Measurements from ENCODE around the gene SCLY.

Gene SCLY

DNA sequence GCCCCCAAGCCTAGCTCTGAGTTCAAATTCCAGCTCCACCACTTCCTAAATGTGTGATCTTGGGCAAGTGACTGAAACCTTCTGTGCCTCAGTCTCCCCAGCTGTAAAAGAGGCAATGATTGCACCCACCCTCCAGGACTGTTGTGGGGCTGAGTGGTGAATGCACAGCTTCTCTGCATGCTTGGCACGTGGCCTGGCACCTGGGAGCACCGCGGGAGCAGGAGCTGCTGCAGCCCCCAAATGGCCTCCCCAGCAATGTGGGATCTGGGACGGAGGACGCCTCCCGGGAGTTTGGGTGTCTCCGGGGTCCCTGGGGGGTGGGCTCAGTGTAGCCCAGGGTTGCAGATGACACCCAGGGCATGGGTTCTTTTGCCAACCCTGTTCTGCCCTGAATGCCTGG, 79.2 kb downstream of the SCLY start:
- DNase-seq (ENCODE audit: low read depth in 2 of 2), result no peak

DNA sequence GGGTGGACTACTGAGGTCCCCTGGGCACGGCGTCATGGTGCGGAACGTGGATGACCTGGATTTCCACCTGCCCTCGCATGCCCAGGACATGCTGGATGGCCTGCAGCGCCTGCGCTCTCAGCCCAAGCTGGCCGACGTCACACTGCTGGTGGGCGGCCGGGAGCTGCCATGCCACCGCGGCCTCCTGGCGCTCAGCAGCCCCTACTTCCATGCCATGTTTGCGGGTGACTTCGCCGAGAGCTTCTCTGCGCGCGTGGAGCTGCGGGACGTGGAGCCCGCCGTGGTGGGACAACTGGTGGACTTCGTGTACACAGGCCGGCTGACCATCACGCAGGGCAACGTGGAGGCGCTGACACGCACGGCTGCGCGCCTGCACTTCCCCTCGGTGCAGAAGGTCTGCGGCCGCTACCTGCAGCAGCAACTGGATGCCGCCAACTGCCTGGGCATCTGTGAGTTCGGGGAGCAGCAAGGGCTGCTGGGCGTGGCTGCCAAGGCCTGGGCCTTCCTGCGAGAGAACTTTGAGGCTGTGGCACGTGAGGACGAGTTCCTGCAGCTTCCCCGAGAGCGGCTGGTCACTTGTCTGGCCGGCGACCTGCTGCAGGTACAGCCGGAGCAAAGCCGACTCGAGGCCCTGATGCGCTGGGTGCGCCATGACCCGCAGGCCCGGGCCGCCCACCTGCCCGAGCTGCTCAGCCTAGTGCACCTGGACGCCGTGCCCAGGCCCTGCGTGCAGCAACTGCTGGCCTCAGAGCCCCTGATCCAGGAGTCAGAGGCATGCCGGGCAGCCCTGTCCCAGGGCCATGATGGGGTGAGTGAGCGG, 80.1 kb downstream of the SCLY start:
- no peak for DNase-seq (ENCODE audit: low read depth in 2 of 2)

DNA sequence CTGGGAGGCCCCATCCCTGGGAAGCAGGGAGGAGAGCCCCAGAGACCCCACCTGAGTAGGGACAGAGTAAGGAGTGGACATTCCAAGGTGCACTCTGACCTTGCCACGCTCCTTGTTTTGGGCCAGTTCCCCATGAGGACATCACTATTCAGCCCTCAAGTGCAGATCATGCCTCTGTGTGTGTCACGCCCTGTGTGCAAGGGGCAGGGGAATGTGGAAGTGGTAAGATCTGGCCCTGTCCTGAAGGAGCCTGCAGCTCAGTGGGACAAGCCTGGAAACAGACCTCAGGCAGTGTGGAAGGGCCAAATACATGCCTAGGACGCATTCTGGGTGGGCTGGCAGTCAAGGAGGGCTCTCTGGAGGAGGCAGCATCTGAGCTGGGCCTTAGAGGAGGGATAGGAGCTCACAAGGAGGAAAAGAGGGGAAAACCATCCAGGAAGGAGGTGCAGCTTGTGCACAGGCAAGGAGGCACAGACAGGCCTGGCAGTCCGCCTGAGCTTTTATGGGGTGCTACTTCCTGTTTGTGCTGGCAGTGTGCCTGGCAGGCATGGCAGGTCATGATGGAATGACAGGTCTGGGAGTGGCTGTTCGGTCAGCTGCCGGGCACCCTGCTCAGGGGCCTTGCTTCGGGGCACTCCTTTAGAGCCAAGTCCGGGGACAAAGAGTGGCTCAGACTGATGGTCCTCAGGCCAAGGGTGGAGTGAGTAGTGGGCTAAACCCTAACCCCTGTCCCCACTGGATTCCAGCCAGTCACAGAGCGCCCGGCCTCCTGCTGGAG, 80.9 kb downstream of the SCLY start:
- no peak for DNase-seq (ENCODE audit: low read depth in 2 of 2)

DNA sequence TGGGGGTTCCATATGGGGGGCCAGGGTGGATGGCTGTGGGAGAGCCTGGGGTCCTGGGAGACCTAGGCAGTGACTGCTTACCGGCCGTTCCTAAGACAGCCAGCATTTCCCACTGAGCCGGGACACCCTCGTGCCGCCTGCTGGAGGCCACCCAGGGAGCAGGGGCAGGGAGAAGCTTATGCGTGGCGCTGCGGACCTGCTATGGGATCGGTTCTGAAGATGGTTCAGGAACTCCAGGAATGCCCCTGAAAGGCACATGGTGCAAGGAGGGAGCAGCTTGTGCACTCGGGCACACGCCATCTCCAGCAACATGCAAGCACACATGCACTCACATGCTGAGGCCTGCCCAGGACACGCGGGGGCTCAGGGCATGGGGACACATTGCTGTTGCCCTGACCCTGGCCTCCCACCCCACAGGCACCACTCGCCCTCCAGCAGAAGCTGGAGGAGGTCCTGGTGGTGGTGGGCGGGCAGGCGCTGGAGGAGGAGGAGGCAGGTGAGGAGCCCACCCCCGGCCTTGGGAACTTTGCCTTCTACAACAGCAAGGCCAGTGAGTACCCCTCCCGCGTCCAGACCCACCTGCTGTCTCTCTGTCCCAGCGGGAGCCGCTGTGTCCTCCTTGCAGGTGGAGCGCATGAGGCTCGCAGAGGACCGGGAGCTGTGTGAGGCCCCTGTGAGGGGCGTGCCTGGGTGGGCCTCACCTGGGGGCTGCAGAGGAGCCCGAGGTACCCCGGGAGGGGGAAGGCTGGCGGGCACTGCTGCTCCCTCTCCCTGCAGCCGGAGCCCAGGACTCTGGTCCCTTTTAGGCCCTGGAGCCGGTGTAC, 81.8 kb downstream of the SCLY start:
- no peak for DNase-seq (ENCODE audit: low read depth in 2 of 2)

DNA sequence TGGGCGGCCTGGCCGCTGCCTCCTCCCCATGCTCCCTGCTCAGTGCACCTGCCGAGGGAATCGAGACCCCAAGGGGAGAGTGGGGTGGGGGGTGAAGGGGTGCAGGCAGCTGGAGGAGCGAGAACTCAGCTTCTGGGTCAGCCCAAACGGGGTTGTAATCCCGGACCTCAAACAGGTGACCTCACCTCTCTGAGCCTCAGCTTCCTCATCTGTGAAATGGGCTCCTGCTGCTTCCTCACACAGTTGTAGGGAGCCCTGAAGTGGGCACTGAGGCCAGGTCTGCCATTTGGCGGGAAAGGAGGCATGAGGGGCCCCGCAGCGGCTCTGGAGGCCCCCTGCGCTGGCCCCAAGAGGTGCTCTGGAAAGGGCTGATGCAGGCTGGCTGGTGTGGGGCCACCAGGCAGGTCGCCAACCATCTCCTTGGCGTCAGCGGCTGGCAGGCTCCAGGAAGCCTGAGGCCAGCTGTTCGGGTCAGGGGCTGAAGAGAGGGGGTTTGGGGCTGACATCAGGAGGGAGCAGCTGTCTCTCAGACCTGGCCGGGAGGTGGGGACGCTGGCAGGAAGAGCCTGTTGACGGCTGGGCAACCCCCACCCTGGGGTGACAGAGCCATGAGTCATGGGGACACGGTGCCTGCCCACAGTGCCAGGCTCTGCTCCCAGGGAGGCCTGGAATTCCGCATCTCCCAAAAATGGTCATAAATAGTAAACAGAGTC, 82.6 kb downstream of the SCLY start:
- DNase-seq (ENCODE audit: low read depth in 2 of 2), result no peak

DNA sequence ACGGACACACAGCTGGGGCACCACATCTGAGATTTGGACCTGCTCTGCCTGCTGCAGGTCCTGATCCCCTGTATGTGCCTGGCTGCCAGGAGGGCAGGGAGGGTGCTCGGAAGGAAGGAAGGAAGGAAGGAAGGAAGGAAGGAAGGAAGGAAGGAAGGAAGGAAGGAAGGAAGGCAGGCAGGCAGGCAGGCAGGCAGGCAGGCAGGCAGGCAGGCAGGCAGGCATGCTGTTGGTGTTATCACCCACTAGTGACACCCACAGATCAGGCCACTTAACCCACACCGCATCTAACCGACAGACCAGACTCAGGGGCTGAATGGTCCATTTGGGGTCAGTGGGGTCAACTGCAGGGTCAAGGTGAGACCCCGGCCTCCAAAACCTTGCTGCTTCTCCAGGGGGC, 83.5 kb downstream of the SCLY start:
- DNase-seq (ENCODE audit: low read depth in 2 of 2), result no peak

DNA sequence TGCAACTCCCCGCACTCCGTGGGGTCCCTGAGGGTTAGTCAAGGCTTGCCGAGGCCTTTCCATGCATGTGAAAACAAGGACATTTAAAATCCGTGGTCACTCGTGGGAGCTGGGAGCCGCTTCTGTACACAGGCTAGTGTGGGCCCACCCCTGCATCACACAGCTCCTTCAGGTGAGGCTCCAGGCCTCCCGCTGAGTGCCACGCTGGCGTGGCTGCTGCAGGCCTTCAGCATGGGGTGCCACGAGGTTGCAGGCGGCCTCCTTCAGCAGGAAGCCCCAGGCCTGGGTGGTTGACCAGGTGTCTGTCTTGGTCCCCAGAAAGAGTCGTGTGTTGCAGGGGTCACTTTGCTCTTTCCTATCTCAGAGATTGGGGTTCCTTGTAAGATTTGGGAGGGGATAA, 84.2 kb downstream of the SCLY start:
- DNase-seq (ENCODE audit: low read depth in 2 of 2), result no peak

DNA sequence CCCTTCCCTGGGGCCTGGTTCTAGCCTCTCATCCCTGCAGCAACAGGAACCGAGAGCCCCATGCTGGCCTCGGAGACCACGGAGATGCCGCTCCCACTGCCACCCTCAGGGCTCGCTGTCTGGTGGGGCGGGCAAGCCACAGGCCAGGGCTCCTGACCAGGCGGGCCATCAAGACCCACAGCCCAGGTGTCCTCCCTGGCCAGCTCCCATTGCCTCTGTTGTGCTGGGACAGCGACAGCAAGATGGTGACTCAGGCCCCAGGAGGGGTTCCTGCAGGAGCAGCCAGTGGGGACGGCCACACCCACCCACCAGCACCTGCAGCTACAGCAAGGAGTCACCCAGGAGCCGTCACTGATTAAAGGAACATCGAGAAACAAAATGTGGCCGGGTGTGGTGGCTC, 85.0 kb downstream of the SCLY start:
- DNase-seq (ENCODE audit: low read depth in 2 of 2), result no peak

DNA sequence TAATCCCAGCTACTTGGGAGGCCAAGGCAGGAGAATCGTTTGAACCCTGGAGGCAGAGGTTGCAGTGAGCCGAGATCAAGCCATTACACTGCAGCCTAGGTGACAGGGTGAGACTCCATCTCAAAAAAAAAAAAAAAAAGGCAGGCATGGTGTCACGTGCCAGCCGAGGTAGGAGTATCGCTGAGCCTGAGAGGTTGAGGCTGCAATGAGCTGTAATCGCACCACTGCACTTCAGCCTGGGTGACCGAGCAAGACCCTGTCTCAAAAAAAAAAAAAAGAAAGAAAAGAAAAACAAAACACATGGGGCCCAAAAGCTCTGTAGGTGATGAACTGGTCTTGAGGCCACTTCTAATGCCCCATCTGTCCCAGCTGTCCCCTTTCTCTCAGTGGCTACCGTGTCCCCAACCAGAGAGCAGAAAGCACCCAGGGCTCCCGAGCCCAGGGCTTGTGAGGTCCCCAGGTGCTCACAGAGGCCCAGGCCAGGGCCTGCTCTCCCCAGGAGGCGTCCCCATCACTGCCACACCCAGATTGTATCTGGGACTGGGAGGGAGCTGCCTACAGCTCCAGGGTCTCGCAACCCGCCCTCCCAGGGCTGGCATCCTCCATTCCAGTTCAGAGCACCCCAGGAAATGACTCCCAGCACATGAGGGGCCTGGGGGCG, 86.2 kb downstream of the SCLY start:
- DNase-seq (ENCODE audit: low read depth in 2 of 2), result no peak

DNA sequence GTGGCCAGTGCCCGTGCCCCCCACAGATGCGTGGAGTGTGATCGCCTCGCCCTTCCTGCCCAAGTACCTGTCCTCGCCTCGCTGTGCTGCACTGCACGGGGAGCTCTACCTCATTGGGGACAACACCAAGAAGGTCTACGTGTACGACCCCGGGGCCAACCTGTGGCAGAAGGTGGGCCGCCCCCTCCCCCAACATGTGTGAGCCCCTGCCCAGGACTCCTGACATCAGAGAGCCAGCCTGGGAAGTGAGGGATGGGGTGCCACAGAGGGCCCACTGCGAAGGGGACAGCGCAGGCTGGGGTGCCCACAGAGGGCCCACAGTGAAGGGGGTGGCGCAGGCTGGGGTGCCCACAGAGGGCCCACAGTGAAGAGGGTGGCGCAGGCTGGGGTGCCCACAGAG, 88.2 kb downstream of the SCLY start:
- no peak for DNase-seq (ENCODE audit: low read depth in 2 of 2)

All from stimulated activated CD4-positive, alpha-beta T cell treated with anti-CD3 and anti-CD28 coated beads, Interleukin-1b, Interleukin-23, amount 100 ng/mL, for 4 hours (primary cell).